ENCODE results near the gene MBOAT1. TPM values are rescaled to one million over a fixed set of nuclear protein-coding genes. Genes with fewer than 3 reads are reported as not detected.

Gene MBOAT1
- total RNA-seq, 1 donor from 2014 or later, result 1.1 TPM

- H3K36me3 Mint-ChIP-seq (ENCODE audit: low read depth), result no peaks in the 10 kb centered on the region
- H3K27me3 Mint-ChIP-seq (ENCODE audit: low read depth), result no peaks in the 10 kb centered on the region
- peaks cover 16% of the 10 kb centered on the region for H3K4me1 Mint-ChIP-seq (ENCODE audit: low read depth)
- no peak for DNase-seq (ENCODE audit: low spot score)
- TF ChIP-seq CTCF (IDR thresholded peaks at IDR 0.05), result no peak
- H3K9me3 Mint-ChIP-seq (ENCODE audit: low read depth), result no peaks in the 10 kb centered on the region
- no peak overlapping the region for H3K4me3 Mint-ChIP-seq (ENCODE audit: unreplicated experiment)
- no peak overlapping the region for H3K27ac Mint-ChIP-seq (ENCODE audit: unreplicated experiment)
Measured at GRCh38 chr6:20110478-20110877, 101.8 kb downstream of the MBOAT1 start.

GRCh38 chr6:20109526-20109925 is 102.7 kb downstream of the MBOAT1 start:
- H3K27ac Mint-ChIP-seq (ENCODE audit: unreplicated experiment), result no peak overlapping the region
- no peaks in the 10 kb centered on the region for H3K9me3 Mint-ChIP-seq (ENCODE audit: low read depth)
- no peak for TF ChIP-seq CTCF (IDR thresholded peaks at IDR 0.05)
- H3K36me3 Mint-ChIP-seq (ENCODE audit: low read depth), result no peaks in the 10 kb centered on the region
- no peaks in the 10 kb centered on the region for H3K27me3 Mint-ChIP-seq (ENCODE audit: low read depth)
- H3K4me1 Mint-ChIP-seq (ENCODE audit: low read depth), result peaks cover 9% of the 10 kb centered on the region
- no peak for DNase-seq (ENCODE audit: low spot score)
- no peak overlapping the region for H3K4me3 Mint-ChIP-seq (ENCODE audit: unreplicated experiment)

GRCh38 chr6:20105838-20106237 is 106.4 kb downstream of the MBOAT1 start:
- no peaks in the 10 kb centered on the region for H3K9me3 Mint-ChIP-seq (ENCODE audit: low read depth)
- no peak for TF ChIP-seq CTCF (IDR thresholded peaks at IDR 0.05)

GRCh38 chr6:20104696-20105095 is 107.6 kb downstream of the MBOAT1 start:
- no peak for DNase-seq (ENCODE audit: low spot score)
- Mint-ChIP-seq H3K9me3 (ENCODE audit: low read depth) (no peaks in the 10 kb centered on the region), H3K4me1 (ENCODE audit: low read depth) (peaks cover 5% of the 10 kb centered on the region), H3K36me3 (ENCODE audit: low read depth) (no peaks in the 10 kb centered on the region), H3K4me3 (ENCODE audit: unreplicated experiment) (no peak overlapping the region), H3K27me3 (ENCODE audit: low read depth) (no peaks in the 10 kb centered on the region), H3K27ac (ENCODE audit: unreplicated experiment) (no peak overlapping the region)
- TF ChIP-seq CTCF (IDR thresholded peaks at IDR 0.05), result no peak

More at GRCh38 chr6:20105838-20106237, 106.4 kb downstream of the MBOAT1 start:
- Mint-ChIP-seq H3K27ac (ENCODE audit: unreplicated experiment) (no peak overlapping the region), H3K27me3 (ENCODE audit: low read depth) (no peaks in the 10 kb centered on the region), H3K4me1 (ENCODE audit: low read depth) (peaks cover 5% of the 10 kb centered on the region), H3K36me3 (ENCODE audit: low read depth) (no peaks in the 10 kb centered on the region), H3K4me3 (ENCODE audit: unreplicated experiment) (no peak overlapping the region)
- DNase-seq (ENCODE audit: low spot score), result no peak

GRCh38 chr6:20102397-20103073 is 109.7 kb downstream of the MBOAT1 start:
- H3K4me3 Mint-ChIP-seq (ENCODE audit: unreplicated experiment), result no peak overlapping the region
- H3K36me3 Mint-ChIP-seq (ENCODE audit: low read depth), result no peaks in the 10 kb centered on the region
- no peak for DNase-seq (ENCODE audit: low spot score)
- H3K9me3 Mint-ChIP-seq (ENCODE audit: low read depth), result no peaks in the 10 kb centered on the region
- H3K27ac Mint-ChIP-seq (ENCODE audit: unreplicated experiment), result no peak overlapping the region
- H3K4me1 Mint-ChIP-seq (ENCODE audit: low read depth), result peaks cover 2% of the 10 kb centered on the region
- TF ChIP-seq CTCF (IDR thresholded peaks at IDR 0.05), result no peak
- no peaks in the 10 kb centered on the region for H3K27me3 Mint-ChIP-seq (ENCODE audit: low read depth)
